WTC11 (cell line): ENCODE measurements around the gene KLHL5. TPM values are rescaled to one million over a fixed set of nuclear protein-coding genes. Genes with fewer than 3 reads are reported as not detected.

Source experiments
- ATAC-seq: fragments of 200-7000 bp; cut with Tn5 transposase; 2 replicates; pipeline ENCODE4 v1.10.0; 2021; ENCODE audit warnings: mild to moderate bottlenecking, moderate library complexity
- CTCF ChIA-PET: fragments of 300-600 bp; sonication (Branson Sonifier 250); formaldehyde crosslinking; loops from one replicate; lab custom pipeline; 2021; ENCODE audit warnings: antibody characterized with exemption; lab: Charles Lee
- POLR2A ChIA-PET: fragments of 350-600 bp; sonication (Branson Sonifier 250); formaldehyde crosslinking; loops from one replicate; lab custom pipeline; 2021; ENCODE audit warnings: antibody characterized with exemption; lab: Charles Lee
- DNase-seq: peaks from one replicate; pipeline ENCODE4 v3.0.0; 2021; ENCODE audit warnings: low spot score
- H3K27ac Mint-ChIP-seq: 2 replicates; pipeline ENCODE4 v1.8.0; 2021; ENCODE audit warnings: mixed read lengths
- H3K27me3 Mint-ChIP-seq: 2 replicates; pipeline ENCODE4 v1.8.0; 2021; ENCODE audit warnings: low read depth, mild to moderate bottlenecking, moderate library complexity, mixed read lengths
- H3K36me3 Mint-ChIP-seq: 2 replicates; pipeline ENCODE4 v1.8.0; 2021; ENCODE audit warnings: mixed read lengths
- H3K4me1 Mint-ChIP-seq: 2 replicates; pipeline ENCODE4 v1.8.0; 2022; ENCODE audit warnings: mixed read lengths
- H3K4me3 Mint-ChIP-seq: 2 replicates; pipeline ENCODE4 v1.8.0; 2021; ENCODE audit warnings: mild to moderate bottlenecking, moderate library complexity, mixed read lengths
- H3K9me3 Mint-ChIP-seq: 2 replicates; pipeline ENCODE4 v1.8.0; 2021; ENCODE audit warnings: mixed read lengths
- AR ChIP-seq: fragments of 250-450 bp; sonication (Bioruptor Pico); IDR thresholded peaks from 2 replicates; pipeline ENCODE4 v1.9.0; 2021; ENCODE audit warnings: mild to moderate bottlenecking
- ARID4B ChIP-seq: sonication (generic); formaldehyde crosslinking; IDR thresholded peaks from 2 replicates; pipeline ENCODE4 v1.8.0; 2023; ENCODE audit warnings: missing genetic modification reagents, mild to moderate bottlenecking, borderline replicate concordance
- FOXJ3 ChIP-seq: sonication (generic); formaldehyde crosslinking; IDR thresholded peaks from 2 replicates; pipeline ENCODE4 v1.9.0; 2021; ENCODE audit warnings: missing genetic modification reagents, mild to moderate bottlenecking, borderline replicate concordance
- FOXK1 ChIP-seq: sonication (generic); formaldehyde crosslinking; IDR thresholded peaks from 2 replicates; pipeline ENCODE4 v1.8.0; 2022; ENCODE audit warnings: mild to moderate bottlenecking, moderate library complexity, missing genetic modification reagents
- IRF2 ChIP-seq: sonication (generic); formaldehyde crosslinking; IDR thresholded peaks from 2 replicates; pipeline ENCODE4 v1.8.0; 2022; ENCODE audit warnings: low read depth, missing genetic modification reagents, borderline replicate concordance
- KAT7 ChIP-seq: sonication (generic); formaldehyde crosslinking; IDR thresholded peaks from 2 replicates; pipeline ENCODE4 v1.8.1; 2023; ENCODE audit warnings: missing genetic modification reagents, mild to moderate bottlenecking, borderline replicate concordance
- NFATC4 ChIP-seq: fragments of 250-450 bp; sonication (Bioruptor Pico); IDR thresholded peaks from 2 replicates; pipeline ENCODE4 v1.9.0; 2021; ENCODE audit warnings: mild to moderate bottlenecking
- NR3C1 ChIP-seq: sonication (generic); formaldehyde crosslinking; conservative IDR thresholded peaks from 2 replicates; pipeline ENCODE4 v1.8.1; 2023; ENCODE audit warnings: low read depth, mild to moderate bottlenecking, missing genetic modification reagents
- OVOL2 ChIP-seq: fragments of 250-450 bp; sonication (Bioruptor Pico); IDR thresholded peaks from 2 replicates; pipeline ENCODE4 v1.9.0; 2021; ENCODE audit warnings: mild to moderate bottlenecking, borderline replicate concordance
- PRDM15 ChIP-seq: sonication (generic); formaldehyde crosslinking; IDR thresholded peaks from 2 replicates; pipeline ENCODE4 v1.8.0; 2022; ENCODE audit warnings: missing genetic modification reagents
- RORB ChIP-seq: fragments of 250-450 bp; sonication (Bioruptor Pico); IDR thresholded peaks from 2 replicates; pipeline ENCODE4 v1.9.0; 2021; ENCODE audit warnings: mild to moderate bottlenecking
- TP53 ChIP-seq: sonication (generic); formaldehyde crosslinking; IDR thresholded peaks from 2 replicates; pipeline ENCODE4 v1.8.1; 2023; ENCODE audit warnings: mild to moderate bottlenecking, missing genetic modification reagents
- ZBTB21 ChIP-seq: sonication (generic); formaldehyde crosslinking; IDR thresholded peaks from 2 replicates; pipeline ENCODE4 v1.8.1; 2023; ENCODE audit warnings: mild to moderate bottlenecking, missing genetic modification reagents, borderline replicate concordance
- ZMAT4 ChIP-seq: fragments of 250-450 bp; sonication (Bioruptor Pico); IDR thresholded peaks from 2 replicates; pipeline ENCODE4 v1.9.0; 2021; ENCODE audit warnings: mild to moderate bottlenecking
- ZNF121 ChIP-seq: sonication (generic); formaldehyde crosslinking; IDR thresholded peaks from 2 replicates; pipeline ENCODE4 v1.8.0; 2023; ENCODE audit warnings: missing genetic modification reagents
- ZNF138 ChIP-seq: sonication (generic); formaldehyde crosslinking; conservative IDR thresholded peaks from 2 replicates; pipeline ENCODE4 v1.8.1; 2022; ENCODE audit warnings: mild to moderate bottlenecking, moderate library complexity, missing genetic modification reagents
- total RNA-seq: library from RNA; stranded (reverse); gene quantifications from 3 replicates; pipeline ENCODE4 v1.2.3, GENCODE V29; 2021

KLHL5 gene
- total RNA-seq, 1 experiment from 2014 or later, result 21.1 TPM

GRCh38 chr4:39157520-39157919 lies 95.5 kb downstream of the KLHL5 start (continued):
- TF ChIP-seq AR (CRISPR knock-in tag), result no peak

- ChIA-PET POLR2A (no interaction called here), CTCF (interaction anchor here (0.9 kb wide), 1 partner anchor 16 kb away, joined by 3 read pairs; the partner anchor contains the start of gene WDR19)
- TF ChIP-seq ZMAT4, result no peak
- TF ChIP-seq FOXJ3, result no peak
- TF ChIP-seq ZBTB21 (CRISPR knock-in tag), result no peak
- TF ChIP-seq NFATC4 (CRISPR knock-in tag), result no peak
- no peak for TF ChIP-seq IRF2 (CRISPR knock-in tag)
- no peak for TF ChIP-seq KAT7 (CRISPR knock-in tag)
- TF ChIP-seq TP53 (CRISPR knock-in tag), result no peak
- TF ChIP-seq ARID4B (CRISPR knock-in tag), result no peak
- TF ChIP-seq ZNF138 (CRISPR knock-in tag), result no peak
- no peak for TF ChIP-seq FOXK1 (CRISPR knock-in tag)
- Mint-ChIP-seq H3K27ac (no peak overlapping the region), H3K9me3 (peaks cover 14% of the 10 kb centered on the region; the same call in 1 of the 2 replicates), H3K4me1 (peaks cover 13% of the 10 kb centered on the region), H3K36me3 (peaks cover 4% of the 10 kb centered on the region; the same call in 1 of the 2 replicates), H3K27me3 (no peaks in the 10 kb centered on the region), H3K4me3 (no peak overlapping the region)
- ATAC-seq (peak; percentile 41; the same call in 1 of the 2 replicates), DNase-seq (no peak)
Measured at GRCh38 chr4:39166177-39166576, 104.1 kb downstream of the KLHL5 start.

GRCh38 chr4:39166669-39167068 lies 104.6 kb downstream of the KLHL5 start:
- H3K27me3 Mint-ChIP-seq, result no peaks in the 10 kb centered on the region
- ATAC-seq (no peak), DNase-seq (no peak)
- H3K36me3 Mint-ChIP-seq, result peaks cover 4% of the 10 kb centered on the region; the same call in 1 of the 2 replicates
- peaks cover 14% of the 10 kb centered on the region; the same call in 1 of the 2 replicates for H3K9me3 Mint-ChIP-seq
- H3K27ac Mint-ChIP-seq, result no peak overlapping the region
- H3K4me3 Mint-ChIP-seq, result no peak overlapping the region
- ChIA-PET POLR2A (no interaction called here), CTCF (interaction anchor here (0.9 kb wide), 1 partner anchor 15 kb away, joined by 3 read pairs; the partner anchor contains the start of gene WDR19)
- peaks cover 13% of the 10 kb centered on the region for H3K4me1 Mint-ChIP-seq
- TF ChIP-seq RORB (no peak), OVOL2 (CRISPR knock-in tag) (no peak), ZNF121 (CRISPR knock-in tag) (no peak), AR (CRISPR knock-in tag) (no peak), NR3C1 (no peak), PRDM15 (CRISPR knock-in tag) (no peak)
